ENCODE measurements around the gene PNPLA2.

The PNPLA2 gene

GRCh38 chr11:868394-868793, 49.7 kb downstream of the PNPLA2 start:
- Histone ChIP-seq H3K9me3 (ENCODE audit: low read length) (no peaks in the 10 kb centered on the region), H3K4me1 (ENCODE audit: insufficient read depth, low read length, severe bottlenecking) (no peaks in the 10 kb centered on the region), H3K27ac (ENCODE audit: low read depth, low read length, poor library complexity, severe bottlenecking) (no peak overlapping the region), H3K9ac (ENCODE audit: low read length) (no peak overlapping the region), H3F3A (ENCODE audit: insufficient read depth, low read length) (no peaks in the 10 kb centered on the region), H3K4me3 (ENCODE audit: low read depth, low read length, poor library complexity, severe bottlenecking) (no peak overlapping the region), H3K79me2 (ENCODE audit: insufficient read depth, low read length) (no peaks in the 10 kb centered on the region), H3K4me2 (ENCODE audit: low read length) (no peak overlapping the region), H3K36me3 (ENCODE audit: insufficient read depth, low read length) (no peaks in the 10 kb centered on the region), H3K27me3 (ENCODE audit: insufficient read depth, low read length) (peaks cover 6% of the 10 kb centered on the region; the same call in 1 of the 2 replicates), H2AFZ (ENCODE audit: low read length) (no peak overlapping the region), H4K20me1 (ENCODE audit: insufficient read depth, low read length) (no peaks in the 10 kb centered on the region), H3K9me2 (ENCODE audit: low read depth, low read length) (no peaks in the 10 kb centered on the region)
- TF ChIP-seq EZH2 (IDR thresholded peaks at IDR 0.05; ENCODE audit: borderline replicate concordance, low read length), result no peak
- no peak for TF ChIP-seq CTCF (IDR thresholded peaks at IDR 0.05; ENCODE audit: low read length)

- H3K27me3 ChIP-seq (ENCODE audit: insufficient read depth, low read length), result peaks cover 6% of the 10 kb centered on the region; the same call in 1 of the 2 replicates
- no peaks in the 10 kb centered on the region for H3K4me1 ChIP-seq (ENCODE audit: insufficient read depth, low read length, severe bottlenecking)
- no peaks in the 10 kb centered on the region for H3F3A ChIP-seq (ENCODE audit: insufficient read depth, low read length)
- no peaks in the 10 kb centered on the region for H3K36me3 ChIP-seq (ENCODE audit: insufficient read depth, low read length)
- H3K9ac ChIP-seq (ENCODE audit: low read length), result no peak overlapping the region
- no peaks in the 10 kb centered on the region for H3K9me3 ChIP-seq (ENCODE audit: low read length)
- no peak overlapping the region for H3K27ac ChIP-seq (ENCODE audit: low read depth, low read length, poor library complexity, severe bottlenecking)
- no peaks in the 10 kb centered on the region for H3K79me2 ChIP-seq (ENCODE audit: insufficient read depth, low read length)
- H3K9me2 ChIP-seq (ENCODE audit: low read depth, low read length), result no peaks in the 10 kb centered on the region
- H3K4me2 ChIP-seq (ENCODE audit: low read length), result no peak overlapping the region
- H2AFZ ChIP-seq (ENCODE audit: low read length), result no peak overlapping the region
- no peak overlapping the region for H3K4me3 ChIP-seq (ENCODE audit: low read depth, low read length, poor library complexity, severe bottlenecking)
- H4K20me1 ChIP-seq (ENCODE audit: insufficient read depth, low read length), result no peaks in the 10 kb centered on the region
- no peak for TF ChIP-seq EZH2 (IDR thresholded peaks at IDR 0.05; ENCODE audit: borderline replicate concordance, low read length)
- TF ChIP-seq CTCF (IDR thresholded peaks at IDR 0.05; ENCODE audit: low read length), result no peak
These were observed 50.1 kb downstream of the PNPLA2 start for GRCh38 chr11:868802-869201.

DNA sequence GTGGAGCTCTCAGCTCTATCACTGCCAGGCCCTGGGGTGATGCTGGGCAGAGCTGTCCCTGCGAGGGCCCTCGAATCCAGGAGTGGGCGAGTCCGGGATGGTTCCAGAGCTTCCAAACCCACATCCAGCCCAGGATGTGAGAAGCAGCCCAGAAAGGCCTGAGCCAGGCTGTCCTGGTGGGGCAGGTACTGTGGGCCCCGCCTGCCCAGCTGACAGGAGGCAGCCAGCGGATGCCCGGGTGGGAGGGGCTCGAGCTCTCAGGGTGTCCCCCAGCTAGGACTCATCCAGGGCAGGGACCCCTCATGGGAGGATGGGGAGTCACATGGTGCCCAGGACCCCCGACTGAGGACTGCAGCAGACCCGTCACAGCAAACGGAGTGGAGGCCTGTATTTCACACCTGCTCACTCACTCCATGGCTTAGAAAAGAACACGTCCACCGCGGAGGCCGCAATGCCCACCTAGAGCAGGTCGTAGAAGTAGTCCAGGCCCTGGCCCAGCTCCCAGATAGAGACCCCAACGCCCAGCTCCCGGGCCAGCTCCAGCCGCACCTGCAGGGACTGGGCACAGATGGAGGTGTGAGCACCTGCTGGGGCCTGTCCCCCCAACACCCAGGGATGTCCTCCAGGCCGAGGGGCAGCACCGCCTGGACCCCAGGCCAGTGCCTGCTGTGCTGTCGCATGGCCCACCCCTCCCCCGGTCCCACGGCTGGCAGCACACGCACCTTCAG, 50.8 kb downstream of the PNPLA2 start:
- Histone ChIP-seq H3K4me3 (ENCODE audit: low read depth, low read length, poor library complexity, severe bottlenecking) (no peak overlapping the region), H2AFZ (ENCODE audit: low read length) (no peak overlapping the region), H3K9me2 (ENCODE audit: low read depth, low read length) (no peaks in the 10 kb centered on the region), H3K4me2 (ENCODE audit: low read length) (no peak overlapping the region), H3K9ac (ENCODE audit: low read length) (no peak overlapping the region), H3K27ac (ENCODE audit: low read depth, low read length, poor library complexity, severe bottlenecking) (no peak overlapping the region), H3K27me3 (ENCODE audit: insufficient read depth, low read length) (peaks cover 6% of the 10 kb centered on the region; the same call in 1 of the 2 replicates), H3K4me1 (ENCODE audit: insufficient read depth, low read length, severe bottlenecking) (no peaks in the 10 kb centered on the region), H3F3A (ENCODE audit: insufficient read depth, low read length) (no peaks in the 10 kb centered on the region), H3K79me2 (ENCODE audit: insufficient read depth, low read length) (no peaks in the 10 kb centered on the region), H4K20me1 (ENCODE audit: insufficient read depth, low read length) (no peaks in the 10 kb centered on the region), H3K36me3 (ENCODE audit: insufficient read depth, low read length) (no peaks in the 10 kb centered on the region; the same call in 1 of the 2 replicates), H3K9me3 (ENCODE audit: low read length) (no peaks in the 10 kb centered on the region)
- TF ChIP-seq CTCF (IDR thresholded peaks at IDR 0.05; ENCODE audit: low read length), result no peak
- TF ChIP-seq EZH2 (IDR thresholded peaks at IDR 0.05; ENCODE audit: borderline replicate concordance, low read length), result no peak
